ENCODE results near the gene TTLL11.
"Not testable (repeated sequence)": the region's sequence is repeated elsewhere in the genome, so short reads cannot be mapped to it uniquely, and the experiment has no call there.

GRCh38 chr9:122117241-122117640, 24.1 kb upstream of the TTLL11 start:
- TF ChIP-seq GLIS3 (CRISPR knock-in tag; IDR thresholded peaks at IDR 0.05); CREB5 (CRISPR knock-in tag; IDR thresholded peaks at IDR 0.05; ENCODE audit: low read depth); ZNF565 (CRISPR knock-in tag; conservative IDR thresholded peaks at IDR 0.05; ENCODE audit: low read depth); PATZ1 (CRISPR knock-in tag; IDR thresholded peaks at IDR 0.05; ENCODE audit: borderline replicate concordance); ZFP30 (CRISPR knock-in tag; IDR thresholded peaks at IDR 0.05); TSHZ2 (CRISPR knock-in tag; IDR thresholded peaks at IDR 0.05); ARNTL (CRISPR knock-in tag; IDR thresholded peaks at IDR 0.05; ENCODE audit: borderline replicate concordance, low read depth); ZFP3 (CRISPR knock-in tag; IDR thresholded peaks at IDR 0.05): not testable (repeated sequence)

Data from SK-N-SH treated with all-trans-retinoic acid at 6 μM for 48 hours (cell line).